ENCODE data around the gene PACSIN2. TPM values are rescaled to one million over a fixed set of nuclear protein-coding genes. Genes with fewer than 3 reads are reported as not detected.

PACSIN2 gene
- polyA plus RNA-seq, 2 of the 4 experiments (the other 2 are of a cell fraction), result 60.3 to 94.0 TPM

- H3K4me1 ChIP-seq, result peaks cover 44% of the 10 kb centered on the region
- H3K27ac ChIP-seq, result peak overlapping the region in 1 of 2 experiments; percentile 39; a peak in 2 of 6 replicates
- no peak overlapping the region for H3K4me2 ChIP-seq
- no peak for TF ChIP-seq POLR2AphosphoS2 (conservative IDR thresholded peaks at IDR 0.05; ENCODE audit: low read length)
- TF ChIP-seq MYC (IDR thresholded peaks at IDR 0.05; ENCODE audit: borderline replicate concordance, low read length), result no peak
- TF ChIP-seq SREBF2 (IDR thresholded peaks at IDR 0.05), result no peak
- no peak for TF ChIP-seq EHF (CRISPR knock-in tag; IDR thresholded peaks at IDR 0.05)
- TF ChIP-seq BCL3 (IDR thresholded peaks at IDR 0.05), result no peak
- TF ChIP-seq, protein P1, sequence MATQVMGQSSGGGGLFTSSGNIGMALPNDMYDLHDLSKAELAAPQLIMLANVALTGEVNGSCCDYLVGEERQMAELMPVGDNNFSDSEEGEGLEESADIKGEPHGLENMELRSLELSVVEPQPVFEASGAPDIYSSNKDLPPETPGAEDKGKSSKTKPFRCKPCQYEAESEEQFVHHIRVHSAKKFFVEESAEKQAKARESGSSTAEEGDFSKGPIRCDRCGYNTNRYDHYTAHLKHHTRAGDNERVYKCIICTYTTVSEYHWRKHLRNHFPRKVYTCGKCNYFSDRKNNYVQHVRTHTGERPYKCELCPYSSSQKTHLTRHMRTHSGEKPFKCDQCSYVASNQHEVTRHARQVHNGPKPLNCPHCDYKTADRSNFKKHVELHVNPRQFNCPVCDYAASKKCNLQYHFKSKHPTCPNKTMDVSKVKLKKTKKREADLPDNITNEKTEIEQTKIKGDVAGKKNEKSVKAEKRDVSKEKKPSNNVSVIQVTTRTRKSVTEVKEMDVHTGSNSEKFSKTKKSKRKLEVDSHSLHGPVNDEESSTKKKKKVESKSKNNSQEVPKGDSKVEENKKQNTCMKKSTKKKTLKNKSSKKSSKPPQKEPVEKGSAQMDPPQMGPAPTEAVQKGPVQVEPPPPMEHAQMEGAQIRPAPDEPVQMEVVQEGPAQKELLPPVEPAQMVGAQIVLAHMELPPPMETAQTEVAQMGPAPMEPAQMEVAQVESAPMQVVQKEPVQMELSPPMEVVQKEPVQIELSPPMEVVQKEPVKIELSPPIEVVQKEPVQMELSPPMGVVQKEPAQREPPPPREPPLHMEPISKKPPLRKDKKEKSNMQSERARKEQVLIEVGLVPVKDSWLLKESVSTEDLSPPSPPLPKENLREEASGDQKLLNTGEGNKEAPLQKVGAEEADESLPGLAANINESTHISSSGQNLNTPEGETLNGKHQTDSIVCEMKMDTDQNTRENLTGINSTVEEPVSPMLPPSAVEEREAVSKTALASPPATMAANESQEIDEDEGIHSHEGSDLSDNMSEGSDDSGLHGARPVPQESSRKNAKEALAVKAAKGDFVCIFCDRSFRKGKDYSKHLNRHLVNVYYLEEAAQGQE (IDR thresholded peaks at IDR 0.05), result no peak
- TF ChIP-seq RAD21 (conservative IDR thresholded peaks at IDR 0.05 in 1 of 2, IDR thresholded peaks at IDR 0.05 in 1 of 2), result no peak
- FAIRE-seq (no peak), DNase-seq (ENCODE audit: low read depth in 1 of 2, low spot score in 1 of 2) (no peak), ATAC-seq (no peak)
- 94% methylated on average over 17 of the region's 17 CpGs for WGBS (ENCODE audit: missing lambda C conversion rate)
- H3K4me3 ChIP-seq, result no peak overlapping the region
- POLR2A ChIA-PET, result interaction anchor here (0.9 kb wide), 1 partner anchor 39 kb away, joined by 3 read pairs; no protein-coding TSS in a partner anchor
- CTCF ChIA-PET, result interaction anchor here (1.3 kb wide), 1 partner anchor 8 kb away, joined by 3 read pairs; no protein-coding TSS in a partner anchor
- no peaks in the 10 kb centered on the region for H3K9me3 ChIP-seq
Measured at GRCh38 chr22:42915980-42916765, 98.8 kb downstream of the PACSIN2 start.

DNA sequence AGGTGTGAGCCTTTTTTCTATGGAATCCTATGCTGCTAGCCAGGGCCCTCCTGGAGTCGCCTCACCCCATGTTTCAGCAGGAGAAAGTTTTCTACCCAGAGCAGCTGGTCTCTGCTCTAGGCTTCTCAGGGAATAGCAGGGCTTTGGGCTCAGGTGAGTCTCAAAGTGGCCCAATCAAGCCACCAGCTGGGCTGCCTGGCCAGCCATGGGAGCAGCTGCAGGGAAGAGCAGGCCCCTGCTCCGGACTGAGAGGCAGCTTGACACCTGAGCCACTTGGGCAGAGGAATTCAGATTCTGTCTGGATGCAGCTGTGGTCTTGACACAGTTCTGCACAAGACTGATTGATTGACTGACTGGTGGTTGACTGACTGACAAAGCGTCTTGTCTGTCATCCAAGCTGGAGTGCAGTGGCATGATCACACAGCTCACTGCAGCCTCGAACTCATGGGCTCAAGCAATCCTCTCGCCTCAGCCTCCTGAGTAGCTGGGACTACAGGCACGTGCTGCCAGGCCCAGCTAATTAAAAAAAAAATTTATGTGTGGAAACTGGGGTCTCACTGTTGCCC, 100.4 kb downstream of the PACSIN2 start:
- Histone ChIP-seq H3K4me3 (no peak overlapping the region), H3K4me1 (peaks cover 28% of the 10 kb centered on the region), H3K27ac (no peak overlapping the region; a peak in 1 of 6 replicates), H3K4me2 (no peak overlapping the region), H3K9me3 (no peaks in the 10 kb centered on the region)
- TF ChIP-seq RARB (CRISPR knock-in tag; IDR thresholded peaks at IDR 0.05) (no peak), EHMT2 (IDR thresholded peaks at IDR 0.05; ENCODE audit: low read depth) (no peak), HOXB13 (CRISPR knock-in tag; IDR thresholded peaks at IDR 0.05; ENCODE audit: low read depth) (no peak), CTCF (IDR thresholded peaks at IDR 0.05) (no peak), EHF (CRISPR knock-in tag; IDR thresholded peaks at IDR 0.05) (no peak), BCL3 (IDR thresholded peaks at IDR 0.05) (no peak), NR3C1 (IDR thresholded peaks at IDR 0.05) (no peak), SREBF2 (IDR thresholded peaks at IDR 0.05) (no peak), POLR2AphosphoS2 (conservative IDR thresholded peaks at IDR 0.05; ENCODE audit: low read length) (no peak), GATA3 (IDR thresholded peaks at IDR 0.05; ENCODE audit: borderline replicate concordance) (no peak), BHLHE40 (IDR thresholded peaks at IDR 0.05; ENCODE audit: low read depth, low read length) (no peak), CEBPB (IDR thresholded peaks at IDR 0.05) (no peak), ZNF302 (CRISPR knock-in tag; IDR thresholded peaks at IDR 0.05) (no peak)
- TF ChIP-seq, protein P1 (IDR thresholded peaks at IDR 0.05), result no peak
- TF ChIP-seq, protein P2, sequence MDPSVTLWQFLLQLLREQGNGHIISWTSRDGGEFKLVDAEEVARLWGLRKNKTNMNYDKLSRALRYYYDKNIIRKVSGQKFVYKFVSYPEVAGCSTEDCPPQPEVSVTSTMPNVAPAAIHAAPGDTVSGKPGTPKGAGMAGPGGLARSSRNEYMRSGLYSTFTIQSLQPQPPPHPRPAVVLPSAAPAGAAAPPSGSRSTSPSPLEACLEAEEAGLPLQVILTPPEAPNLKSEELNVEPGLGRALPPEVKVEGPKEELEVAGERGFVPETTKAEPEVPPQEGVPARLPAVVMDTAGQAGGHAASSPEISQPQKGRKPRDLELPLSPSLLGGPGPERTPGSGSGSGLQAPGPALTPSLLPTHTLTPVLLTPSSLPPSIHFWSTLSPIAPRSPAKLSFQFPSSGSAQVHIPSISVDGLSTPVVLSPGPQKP (IDR thresholded peaks at IDR 0.05; ENCODE audit: low read depth, low read length), result no peak
- DNase-seq (ENCODE audit: low read depth in 1 of 2, low spot score in 1 of 2) (no peak), ATAC-seq (no peak), FAIRE-seq (no peak)
- POLR2A ChIA-PET, result interaction anchor here (1.0 kb wide), 1 partner anchor 11 kb away, joined by 3 read pairs; no protein-coding TSS in a partner anchor
- WGBS (ENCODE audit: missing lambda C conversion rate), result 87% methylated on average over 4 of the region's 6 CpGs
- CTCF ChIA-PET, result interaction anchor here (0.8 to 1.2 kb wide), 2 partner anchors 13 to 43 kb away, joined by 3 read pairs; no protein-coding TSS in a partner anchor

Measured in A549 (cell line).